GM18907 (cell line): Measurements from ENCODE around the gene GCH1.
"Not testable (repeated sequence)": the region's sequence is repeated elsewhere in the genome, so short reads cannot be mapped to it uniquely, and the experiment has no call there.

Source experiments
- ATAC-seq: cut with Tn5 transposase; IDR thresholded peaks from one replicate; pipeline ENCODE4 v1.9.1; 2021; ENCODE audit warnings: mild to moderate bottlenecking, moderate library complexity; ENCODE audit not compliant: unreplicated experiment

The GCH1 gene

DNA sequence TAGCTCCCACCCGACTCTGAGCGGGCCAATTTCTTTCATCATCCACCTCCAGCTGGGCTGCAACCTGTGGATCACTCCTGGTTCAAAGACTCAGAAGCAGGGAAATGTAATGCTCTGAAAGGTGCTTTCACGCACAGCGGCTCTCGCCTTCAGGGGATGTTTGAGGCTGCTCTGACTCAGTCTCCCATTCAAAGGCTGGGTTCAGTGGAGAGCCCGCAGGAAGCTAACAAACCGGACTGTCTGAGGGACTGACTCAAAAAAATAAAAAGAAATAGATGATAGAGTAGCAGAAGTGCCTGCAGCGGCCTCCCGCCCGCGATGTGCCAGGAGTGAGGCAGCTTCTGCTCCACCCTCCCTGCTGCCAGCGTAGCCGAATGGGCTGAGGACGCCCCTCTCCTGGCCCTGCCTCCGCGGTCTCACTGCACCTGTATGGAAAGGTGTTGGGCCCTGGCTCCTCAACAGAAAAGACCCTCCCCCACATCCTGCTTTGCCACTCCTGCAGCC is 98.0 kb downstream of the GCH1 start:
- no peak for ATAC-seq

DNA sequence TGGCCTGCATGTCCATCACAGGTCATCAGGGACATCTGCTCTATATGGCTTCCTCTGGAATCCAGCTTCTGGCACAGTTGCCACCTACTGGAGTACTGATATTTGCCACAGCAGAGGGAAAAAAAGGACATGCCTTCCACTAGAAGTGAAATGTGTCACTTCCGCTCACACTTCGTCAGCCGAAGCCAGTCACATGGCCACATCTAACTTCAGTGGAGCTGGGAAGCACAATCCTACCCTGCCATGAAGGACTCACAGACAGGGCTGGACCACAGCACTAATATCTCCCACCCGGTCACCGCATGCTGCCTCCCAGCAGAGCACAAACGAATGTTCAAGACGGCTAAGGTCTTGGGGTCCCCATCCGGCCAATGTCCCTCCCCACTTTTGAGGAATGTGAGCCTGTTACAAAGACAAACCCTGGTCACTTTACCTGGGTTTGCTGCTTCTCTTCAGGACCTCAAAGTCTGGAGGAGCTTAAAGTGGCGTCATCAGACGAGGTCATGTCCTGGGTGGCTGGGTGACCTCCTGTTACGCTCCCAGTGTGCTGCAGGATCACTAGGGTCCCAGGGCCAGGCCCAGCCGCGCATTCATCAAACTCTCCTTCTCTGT is 98.6 kb downstream of the GCH1 start:
- no peak for ATAC-seq

- no peak for ATAC-seq
Observed at GRCh38 chr14:54803396-54803795, 99.2 kb downstream of the GCH1 start.

- not testable (repeated sequence) for ATAC-seq
Observed at GRCh38 chr14:54801482-54801881, 101.1 kb downstream of the GCH1 start.

GRCh38 chr14:54798465-54799124 is 104.0 kb downstream of the GCH1 start:
- ATAC-seq: no peak

DNA sequence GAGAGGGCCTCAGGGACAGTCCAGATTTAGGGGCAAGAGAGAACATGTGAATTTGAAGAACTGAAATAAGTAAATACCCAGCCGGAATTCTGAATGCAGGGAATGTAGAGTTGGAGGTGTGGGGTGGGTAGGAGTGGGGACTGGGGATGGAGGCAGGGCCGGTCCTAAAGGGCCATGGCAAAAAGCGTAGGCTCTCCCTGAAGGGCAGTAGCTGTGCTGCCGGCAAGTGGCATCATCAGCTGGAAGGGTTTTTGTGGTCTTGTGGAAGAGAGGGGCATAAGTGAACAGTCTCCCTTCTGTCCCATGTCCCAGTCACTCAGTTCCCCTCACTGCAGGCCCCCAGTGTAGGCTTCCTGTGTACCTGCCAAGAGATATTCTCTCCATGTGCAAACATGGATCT is 104.6 kb downstream of the GCH1 start:
- no peak for ATAC-seq

DNA sequence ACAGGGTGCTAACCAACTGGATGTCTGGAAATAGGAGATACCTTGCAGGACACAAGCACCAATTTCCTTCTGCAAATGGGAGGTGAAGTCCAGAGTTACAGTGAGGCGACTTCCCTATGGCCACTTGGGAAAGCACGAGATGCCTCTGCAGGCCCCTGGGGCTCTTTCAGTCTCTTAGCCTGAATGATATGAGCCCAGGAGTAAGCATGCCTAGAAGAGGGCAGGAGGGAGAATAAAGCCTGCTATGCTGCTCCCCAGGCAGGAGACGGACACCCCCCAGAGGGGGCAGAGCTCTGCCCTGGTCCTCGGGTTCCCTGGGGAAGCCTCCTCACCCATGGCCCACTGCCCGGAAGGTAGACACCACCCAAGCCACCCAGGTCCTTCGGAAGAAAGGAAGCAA is 105.1 kb downstream of the GCH1 start:
- no peak for ATAC-seq

- no peak for ATAC-seq
Observed at GRCh38 chr14:54796961-54797360, 105.7 kb downstream of the GCH1 start.

DNA sequence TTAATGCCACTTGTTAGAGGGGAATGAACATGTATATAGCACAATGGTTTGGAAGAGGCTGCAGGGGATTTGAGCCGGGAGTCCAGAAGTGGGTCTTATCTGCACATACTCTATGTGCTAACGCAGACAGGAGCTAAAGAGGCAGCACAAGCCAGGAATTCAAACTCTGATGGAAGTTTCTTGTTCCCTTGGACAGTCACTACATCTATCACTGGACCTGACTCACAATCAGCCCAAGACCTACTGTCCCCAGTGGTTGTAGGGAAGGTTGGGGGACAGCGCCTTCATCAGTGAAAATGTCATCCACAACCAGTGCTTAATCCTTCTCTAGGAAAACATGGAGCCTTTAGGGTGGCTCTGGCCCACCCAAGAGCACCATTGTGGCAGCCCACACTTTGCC is 107.8 kb downstream of the GCH1 start:
- ATAC-seq: no peak

GRCh38 chr14:54794159-54794558 is 108.5 kb downstream of the GCH1 start:
- ATAC-seq: no peak

DNA sequence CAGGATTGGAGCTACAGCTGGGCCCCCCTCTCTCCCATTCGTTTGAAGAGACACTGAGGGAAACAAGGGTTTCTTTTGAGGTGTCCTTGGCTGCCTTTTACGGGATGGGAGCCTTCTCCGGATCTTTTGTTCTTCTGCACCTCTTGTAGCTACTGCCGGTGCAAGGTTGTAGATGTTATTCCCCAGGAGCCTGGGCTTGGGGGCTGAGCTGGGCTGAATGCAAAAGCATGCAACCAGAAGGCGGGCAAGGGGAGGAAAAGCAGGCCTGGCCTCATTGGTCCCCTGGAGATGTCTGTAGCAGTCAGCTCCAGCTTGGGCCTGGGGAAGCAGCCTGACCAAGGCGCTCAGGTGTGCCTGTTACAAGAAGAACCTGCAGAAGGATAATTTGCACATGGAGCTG is 110.3 kb downstream of the GCH1 start:
- no peak for ATAC-seq
